H1 (cell line): ENCODE measurements around the gene TPSD1. TPM values are rescaled to one million over a fixed set of nuclear protein-coding genes. Genes with fewer than 3 reads are reported as not detected.

Source experiments
- CTCF ChIA-PET: fragments of 300-600 bp; sonication (Branson Sonifier 250); formaldehyde crosslinking; loops from one replicate; lab custom pipeline; 2021; ENCODE audit not compliant: partially characterized antibody; lab: Charles Lee
- POLR2A ChIA-PET: fragments of 300-600 bp; sonication (Branson Sonifier 250); formaldehyde crosslinking; loops from one replicate; lab custom pipeline; 2021; ENCODE audit warnings: inconsistent platforms; ENCODE audit not compliant: partially characterized antibody; lab: Charles Lee
- DNase-seq, 2 experiments: peaks; one replicate each; pipeline versions ENCODE4 v3.0.0 to v3.0.0-alpha.2; 2010 to 2022; ENCODE audit warnings: low spot score in 2 of 2, low read depth in 1 of 2, mixed read lengths in 1 of 2
- FAIRE-seq: peaks from 2 replicates; lab custom pipeline; 2011; peaks lifted over from hg19 to GRCh38; lab: Jason Lieb, UNC
- H2AFZ ChIP-seq: 2 replicates; pipeline ENCODE4 v1.8.1; 2012; ENCODE audit warnings: low read length, inconsistent platforms
- H2AK5ac ChIP-seq: 2 replicates; pipeline ENCODE4 v1.6.1; 2013; ENCODE audit warnings: low read depth, low read length
- H2BK120ac ChIP-seq: replicated peaks from 2 replicates; pipeline ENCODE3; 2013; ENCODE audit warnings: low read depth, low read length, inconsistent platforms
- H2BK12ac ChIP-seq: 2 replicates; pipeline ENCODE4 v1.6.1; 2013; ENCODE audit warnings: low read depth, low read length
- H2BK15ac ChIP-seq: 2 replicates; pipeline ENCODE4 v1.6.1; 2013; ENCODE audit warnings: low read length
- H2BK20ac ChIP-seq: 2 replicates; pipeline ENCODE4 v1.6.1; 2013; ENCODE audit warnings: low read length
- H2BK5ac ChIP-seq: 2 replicates; pipeline ENCODE4 v1.6.1; 2013; ENCODE audit warnings: low read depth, low read length
- H3K14ac ChIP-seq: 2 replicates; pipeline ENCODE4 v1.6.1; 2013; ENCODE audit warnings: inconsistent platforms; ENCODE audit not compliant: insufficient read length
- H3K18ac ChIP-seq: 2 replicates; pipeline ENCODE4 v1.6.1; 2013; ENCODE audit warnings: low read length; ENCODE audit errors: extremely low read depth
- H3K23ac ChIP-seq: 2 replicates; pipeline ENCODE4 v1.6.1; 2013; ENCODE audit warnings: inconsistent platforms; ENCODE audit not compliant: insufficient read length
- H3K23me2 ChIP-seq: 2 replicates; pipeline ENCODE4 v1.6.1; 2013; ENCODE audit warnings: low read depth, low read length
- H3K27ac ChIP-seq: 2 replicates; pipeline ENCODE4 v1.6.1; 2011; ENCODE audit warnings: low read depth, low read length, inconsistent platforms
- H3K27me3 ChIP-seq, 4 experiments: replicated peaks in 1 of 4; 1 replicate in 1 of 4; 2 replicates in 3 of 4; pipeline versions ENCODE4 v1.6.1 to v1.8.1; 2011 to 2013; ENCODE audit warnings: low read length in 3 of 4, mild to moderate bottlenecking in 3 of 4, inconsistent platforms in 2 of 4, mixed read lengths in 2 of 4, moderate library complexity in 1 of 4; ENCODE audit not compliant: control insufficient read depth in 3 of 4, insufficient read depth in 3 of 4; ENCODE audit errors: extremely low read depth in 1 of 4
- H3K36me3 ChIP-seq, 4 experiments: 2 replicates each; pipeline versions ENCODE4 v1.6.1 to v1.8.1; 2011 to 2013; ENCODE audit warnings: mild to moderate bottlenecking in 4 of 4, low read length in 3 of 4, moderate library complexity in 2 of 4, control low read depth in 1 of 4, inconsistent platforms in 1 of 4; ENCODE audit not compliant: insufficient read depth in 4 of 4, control insufficient read depth in 2 of 4
- H3K4ac ChIP-seq: replicated peaks from 2 replicates; pipeline ENCODE3; 2013; ENCODE audit warnings: low read length, low read depth, mixed read lengths, inconsistent platforms; ENCODE audit not compliant: insufficient read length
- H3K4me1 ChIP-seq, 4 experiments: replicated peaks in 1 of 4; 1 replicate in 1 of 4; 2 replicates in 3 of 4; pipeline versions ENCODE4 v1.6.1 to v1.8.1; 2011 to 2013; ENCODE audit warnings: low read length in 3 of 4, inconsistent platforms in 2 of 4, mixed read lengths in 1 of 4; ENCODE audit not compliant: insufficient read depth in 4 of 4, control insufficient read depth in 3 of 4
- H3K4me2 ChIP-seq, 2 experiments: 2 replicates each; pipeline versions ENCODE4 v1.6.1 to v1.8.1; 2011 to 2013; ENCODE audit warnings: low read depth in 2 of 2, low read length in 2 of 2, control low read depth in 1 of 2, inconsistent platforms in 1 of 2, mild to moderate bottlenecking in 1 of 2; ENCODE audit not compliant: insufficient read depth in 1 of 2
- H3K4me3 ChIP-seq, 4 experiments: fragments of 200-600, 300-600 bp in 1 of 4; sonication (generic), shearing (Covaris generic), sonication (Bioruptor Twin) in 1 of 4; 2 replicates each; pipeline versions ENCODE4 v1.5.1 to v1.8.1; 2011 to 2016; ENCODE audit warnings: low read length in 4 of 4, low read depth in 3 of 4, control low read depth in 2 of 4, inconsistent platforms in 2 of 4, mild to moderate bottlenecking in 2 of 4, mixed read lengths in 1 of 4, moderate library complexity in 1 of 4; ENCODE audit not compliant: insufficient read depth in 2 of 4; ENCODE audit errors: extremely low read depth in 1 of 4
- H3K56ac ChIP-seq: replicated peaks from 2 replicates; pipeline ENCODE3; 2013; ENCODE audit warnings: low read depth, mild to moderate bottlenecking, mixed read lengths, low read length, inconsistent platforms; ENCODE audit not compliant: insufficient read length
- H3K79me1 ChIP-seq: 2 replicates; pipeline ENCODE4 v1.6.1; 2013; ENCODE audit warnings: low read depth, low read length, control low read depth
- H3K79me2 ChIP-seq, 2 experiments: 2 replicates each; pipeline versions ENCODE4 v1.6.1 to v1.8.1; 2012 to 2013; ENCODE audit warnings: low read length in 2 of 2, mild to moderate bottlenecking in 2 of 2, inconsistent platforms in 1 of 2; ENCODE audit not compliant: insufficient read depth in 2 of 2, control insufficient read depth in 1 of 2
- H3K9ac ChIP-seq, 4 experiments: replicated peaks in 1 of 4; 1 replicate in 1 of 4; 2 replicates in 3 of 4; pipeline versions ENCODE4 v1.6.1 to v1.8.1; 2011 to 2013; ENCODE audit warnings: low read depth in 3 of 4, low read length in 3 of 4, control low read depth in 2 of 4, mild to moderate bottlenecking in 2 of 4, moderate library complexity in 2 of 4, inconsistent platforms in 1 of 4; ENCODE audit errors: extremely low read depth in 1 of 4
- H3K9me3 ChIP-seq, 2 experiments: 2 replicates each; pipeline versions ENCODE4 v1.6.1 to v1.8.1; 2012 to 2013; ENCODE audit warnings: mild to moderate bottlenecking in 2 of 2, moderate library complexity in 2 of 2, control low read depth in 1 of 2, inconsistent platforms in 1 of 2, low read depth in 1 of 2, low read length in 1 of 2, mixed read lengths in 1 of 2; ENCODE audit not compliant: insufficient read depth in 2 of 2
- H4K20me1 ChIP-seq, 2 experiments: replicated peaks in 1 of 2; 2 replicates each; pipeline versions ENCODE3 to v1.8.1; 2011 to 2013; ENCODE audit warnings: inconsistent platforms in 2 of 2, low read length in 2 of 2, mild to moderate bottlenecking in 1 of 2; ENCODE audit not compliant: insufficient read depth in 2 of 2, control insufficient read depth in 1 of 2
- H4K5ac ChIP-seq: 2 replicates; pipeline ENCODE4 v1.6.1; 2013; ENCODE audit warnings: low read length, low read depth, mixed read lengths, inconsistent platforms; ENCODE audit not compliant: insufficient read length
- H4K8ac ChIP-seq: 2 replicates; pipeline ENCODE4 v1.8.0; 2013; ENCODE audit warnings: mild to moderate bottlenecking, moderate library complexity, low read length, inconsistent platforms; ENCODE audit not compliant: insufficient read depth; ENCODE audit errors: extremely low read depth
- H4K91ac ChIP-seq: replicated peaks from 2 replicates; pipeline ENCODE3; 2013; ENCODE audit warnings: low read length, mixed read lengths, inconsistent platforms; ENCODE audit not compliant: insufficient read length
- BRCA1 ChIP-seq: IDR thresholded peaks from 2 replicates; pipeline ENCODE4 v1.6.1; 2012; ENCODE audit warnings: low read depth, low read length, improper control_type of control experiment
- CTBP2 ChIP-seq: IDR thresholded peaks from 2 replicates; pipeline ENCODE4 v1.7.0; 2011; ENCODE audit warnings: borderline replicate concordance, mild to moderate bottlenecking, moderate library complexity, mixed read lengths, low read length; ENCODE audit not compliant: insufficient read depth, insufficient read length
- FOSL1 ChIP-seq: IDR thresholded peaks from 2 replicates; pipeline ENCODE4 v1.6.1; 2011; ENCODE audit warnings: mild to moderate bottlenecking, low read depth, low read length, moderate library complexity; ENCODE audit not compliant: insufficient read depth
- HDAC2 ChIP-seq, 2 experiments: fragments of 300-600 bp in 1 of 2; sonication (generic) in 1 of 2; IDR thresholded peaks; 2 replicates each; pipeline ENCODE4 v1.6.1; 2011 to 2012; ENCODE audit warnings: low read depth in 2 of 2, low read length in 2 of 2, mild to moderate bottlenecking in 2 of 2, moderate library complexity in 2 of 2, borderline replicate concordance in 1 of 2, inconsistent platforms in 1 of 2
- JUND ChIP-seq: IDR thresholded peaks from 2 replicates; pipeline ENCODE4 v1.6.1; 2011; ENCODE audit warnings: mild to moderate bottlenecking, improper control_type of control experiment, low read length
- KDM5A ChIP-seq: fragments of 200-600 bp; IDR thresholded peaks from 2 replicates; pipeline ENCODE4 v1.7.1; 2012; ENCODE audit warnings: mild to moderate bottlenecking, low read length, inconsistent platforms, mixed read lengths
- MAFK ChIP-seq: IDR thresholded peaks from 2 replicates; pipeline ENCODE4 v1.6.1; 2012; ENCODE audit warnings: low read depth, mild to moderate bottlenecking, improper control_type of control experiment, low read length
- NRF1 ChIP-seq: IDR thresholded peaks from 2 replicates; pipeline ENCODE4 v1.6.1; 2011; ENCODE audit warnings: mild to moderate bottlenecking, low read depth, low read length, improper control_type of control experiment
- RAD21 ChIP-seq, 2 experiments: IDR thresholded peaks in 1 of 2; conservative IDR thresholded peaks in 1 of 2; 2 replicates each; pipeline ENCODE4 v1.6.1; 2011; ENCODE audit warnings: low read depth in 2 of 2, low read length in 2 of 2, improper control_type of control experiment in 1 of 2, inconsistent platforms in 1 of 2, mild to moderate bottlenecking in 1 of 2, moderate library complexity in 1 of 2
- SP2 ChIP-seq: IDR thresholded peaks from 2 replicates; pipeline ENCODE4 v1.6.1; 2012; ENCODE audit warnings: mild to moderate bottlenecking, low read length, inconsistent platforms
- TAF7 ChIP-seq: optimal IDR thresholded peaks from 2 replicates; pipeline ENCODE3; 2011; ENCODE audit warnings: low read depth, mild to moderate bottlenecking, inconsistent platforms, low read length, moderate library complexity, borderline replicate concordance
- TBP ChIP-seq: IDR thresholded peaks from 2 replicates; pipeline ENCODE4 v1.6.1; 2011; ENCODE audit warnings: low read depth, low read length, improper control_type of control experiment
- ZNF274 ChIP-seq: IDR thresholded peaks from 2 replicates; pipeline ENCODE4 v1.7.0; 2012; ENCODE audit warnings: low read length, borderline replicate concordance; ENCODE audit errors: extremely low read depth
- WGBS, 2 experiments: shearing (Covaris generic) in 1 of 2; methylation state at CpG; one replicate each; pipeline versions ENCODE4 v1.1.6 to v1.1.7; 2013 to 2015; ENCODE audit warnings: low lambda C conversion rate in 2 of 2, mixed read lengths in 2 of 2, inconsistent platforms in 1 of 2, low coverage in 1 of 2, missing lambda C conversion rate in 1 of 2; ENCODE audit not compliant: insufficient replicate concordance in 2 of 2, insufficient coverage in 1 of 2, insufficient read length in 1 of 2; ENCODE audit errors: extremely low coverage in 1 of 2, missing lambda C conversion rate in 1 of 2; 5-methylcytosine and 5-hydroxymethylcytosine counted together
- polyA plus RNA-seq, 7 experiments: library from polyadenylated mRNA; depleted of rRNA in 3 of 7; stranded (reverse) in 5 of 7; unstranded in 2 of 7; fragments of >200 nt in 5 of 7; fragments of 200-250 nt in 2 of 7; gene quantifications; 1 replicate in 5 of 7; 2 replicates in 1 of 7; 4 replicates in 1 of 7; pipeline versions ENCODE4 v1.2.1 to v1.2.3, GENCODE V29; 2011 to 2013; ENCODE audit warnings: missing spikeins in 2 of 7, mixed read lengths in 2 of 7
- total RNA-seq: library from RNA; stranded (reverse); fragmentation: NEBNext Ultra II Directional; extraction: Animal tissue kit (Norgen Biotek cat#: 25700); gene quantifications from 2 replicates; pipeline ENCODE4 v1.2.1, GENCODE V29; 2021

Gene TPSD1
- total and polyA plus RNA-seq, 2 of the 8 experiments (the other 6 are each of a cell fraction or from before 2014, with no cell fraction given): 0.26 TPM; not detected in 1

DNA sequence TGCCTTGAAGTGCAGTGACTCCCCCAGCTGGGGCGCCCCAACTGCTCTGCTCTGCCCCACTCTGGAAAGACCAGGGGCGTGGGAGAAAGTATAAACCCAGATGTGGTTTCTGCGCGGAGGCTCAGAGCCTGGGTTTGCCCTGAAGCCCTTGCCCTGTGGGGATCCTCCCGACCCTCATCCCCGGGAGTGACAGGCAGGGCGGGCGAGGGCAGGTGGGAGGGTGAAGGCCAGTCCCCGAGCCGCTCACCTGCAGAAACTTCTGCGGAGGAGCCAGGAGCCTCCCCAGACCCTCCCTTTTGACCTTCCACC lies 3.8 kb downstream of the TPSD1 start:
- TF ChIP-seq CTBP2: no peak
- TF ChIP-seq SP2: no peak
- TF ChIP-seq NRF1: no peak
- no peak for TF ChIP-seq HDAC2 (IDR thresholded peaks at IDR 0.05; ENCODE audit: borderline replicate concordance in 1 of 2, low read depth in 2 of 2, low read length in 2 of 2)
- TF ChIP-seq TAF7: no peak
- TF ChIP-seq MAFK: no peak
- no peak for TF ChIP-seq RAD21 (IDR thresholded peaks at IDR 0.05 in 1 of 2, conservative IDR thresholded peaks at IDR 0.05 in 1 of 2; ENCODE audit: low read depth in 2 of 2, low read length in 2 of 2)
- no peak for TF ChIP-seq ZNF274
- no peak for TF ChIP-seq JUND
- no peak for TF ChIP-seq FOSL1
- no peak for TF ChIP-seq KDM5A
- no peak for TF ChIP-seq TBP
- TF ChIP-seq BRCA1: no peak
- POLR2A ChIA-PET: interaction anchor here (0.8 kb wide), 1 partner anchor 72 kb away, joined by 3 read pairs; no protein-coding TSS in a partner anchor
- H4K5ac ChIP-seq: no peak overlapping the region
- no peak overlapping the region for H3K4me3 ChIP-seq
- no peak overlapping the region for H3K4ac ChIP-seq
- H3K36me3 ChIP-seq: no peaks in the 10 kb centered on the region; a peak in 1 of 8 replicates
- H3K79me2 ChIP-seq: no peaks in the 10 kb centered on the region
- no peak overlapping the region for H2BK15ac ChIP-seq
- no peak overlapping the region for H3K23ac ChIP-seq
- H2BK20ac ChIP-seq: no peak overlapping the region
- H4K8ac ChIP-seq: no peak overlapping the region; the same call in none of the 2 replicates
- H3K9me3 ChIP-seq: peaks cover 0 to under 1% of the 10 kb centered on the region in 2 experiments; a peak in 1 of 4 replicates
- H3K18ac ChIP-seq: no peak overlapping the region
- H3K4me2 ChIP-seq: peak overlapping the region in 1 of 2 experiments; percentile 72; a peak in 2 of 4 replicates
- no peak overlapping the region for H2BK5ac ChIP-seq
- no peak overlapping the region for H2BK12ac ChIP-seq
- FAIRE-seq (no peak), DNase-seq (no peak)
- no peak overlapping the region for H3K27ac ChIP-seq
- H3K9ac ChIP-seq: no peak overlapping the region
- no peaks in the 10 kb centered on the region for H3K79me1 ChIP-seq
- peaks cover 0 to 11% (median 8%) of the 10 kb centered on the region in 4 experiments; a peak in 6 of 7 replicates for H3K4me1 ChIP-seq
- CTCF ChIA-PET: interaction anchor here (1.0 kb wide), 2 partner anchors 24 to 79 kb away, joined by 3 read pairs; no protein-coding TSS in a partner anchor
- H3K14ac ChIP-seq: no peak overlapping the region
- WGBS, 2 experiments: 77% methylated on average over 9 of the region's 11 CpGs; no CpG with 5 or more reads in 1 of the 2 experiments
- H2AFZ ChIP-seq: no peak overlapping the region
- no peak overlapping the region for H2BK120ac ChIP-seq
- H3K27me3 ChIP-seq: peaks cover 0 to 28% (median 14%) of the 10 kb centered on the region in 4 experiments; a peak in 5 of 7 replicates
- no peak overlapping the region for H3K56ac ChIP-seq
- peaks cover under 1% of the 10 kb centered on the region; the same call in 1 of the 2 replicates for H3K23me2 ChIP-seq
- H4K91ac ChIP-seq: no peak overlapping the region
- no peak overlapping the region for H2AK5ac ChIP-seq
- peaks cover 0 to 4% of the 10 kb centered on the region in 2 experiments for H4K20me1 ChIP-seq
